Brain microvascular endothelial cell (primary cell): ENCODE measurements around the gene ANKRD63.

Experiments
- DNase-seq: peaks from one replicate; pipeline ENCODE4 v3.0.0-alpha.2; 2020
- H3K27ac ChIP-seq: fragments of 250-450 bp; sonication (Bioruptor Pico); 2 replicates; pipeline ENCODE4 v1.5.1; 2020; ENCODE audit warnings: mild to moderate bottlenecking, moderate library complexity
- H3K27me3 ChIP-seq: fragments of 250-450 bp; sonication (Bioruptor Pico); replicated peaks from 2 replicates; pipeline ENCODE4 v1.5.1; 2020; ENCODE audit warnings: mild to moderate bottlenecking
- H3K36me3 ChIP-seq: fragments of 250-450 bp; sonication (Bioruptor Pico); replicated peaks from 2 replicates; pipeline ENCODE4 v1.5.1; 2020; ENCODE audit warnings: mild to moderate bottlenecking
- H3K4me3 ChIP-seq: 2 replicates; pipeline ENCODE4 v1.5.1; 2011; ENCODE audit warnings: low read depth, mild to moderate bottlenecking, control low read depth, low read length, moderate library complexity
- in situ Hi-C: cut with HindIII; loops from 2 replicates; pipeline ENCODE4 v1.10.0; 2017; ENCODE audit warnings: low sequenced_read_pairs, low pct_ligation_motif_present
- TF ChIP-seq, protein P1 (sequence below): IDR thresholded peaks from 2 replicates; pipeline ENCODE4 v1.5.1; 2011; ENCODE audit warnings: low read depth, mild to moderate bottlenecking, moderate library complexity, low read length, control low read depth, inconsistent platforms; ENCODE audit errors: missing control alignments

Gene ANKRD63

DNA sequence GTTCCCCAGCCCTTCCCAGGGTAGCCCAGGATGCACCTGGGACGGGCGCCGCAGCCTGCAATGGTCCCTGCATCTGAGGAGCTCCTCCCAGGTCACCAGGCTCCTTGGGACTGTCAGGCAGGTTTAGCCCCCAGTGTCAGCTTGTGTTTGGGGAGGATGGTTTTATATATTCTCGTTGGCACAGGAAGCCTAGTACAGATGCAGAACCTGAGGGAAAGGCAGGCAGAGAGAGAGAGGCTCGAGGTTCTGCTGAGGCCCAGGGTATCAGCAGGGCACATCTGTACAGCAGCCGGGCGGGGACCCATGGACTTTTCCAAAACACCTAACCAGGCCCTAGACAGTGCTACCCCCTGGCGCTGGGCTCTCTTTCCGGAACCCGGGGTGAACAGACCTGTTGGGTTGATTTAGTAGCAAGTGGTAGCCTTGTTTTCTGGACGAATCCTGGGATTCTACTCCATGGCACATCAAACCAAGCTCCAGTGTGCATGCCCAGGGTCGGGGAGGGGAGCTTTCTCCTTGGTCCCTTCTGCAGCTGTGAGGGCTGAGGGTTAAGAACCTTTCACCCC is 35.4 kb downstream of the ANKRD63 start:
- TF ChIP-seq, protein P1, sequence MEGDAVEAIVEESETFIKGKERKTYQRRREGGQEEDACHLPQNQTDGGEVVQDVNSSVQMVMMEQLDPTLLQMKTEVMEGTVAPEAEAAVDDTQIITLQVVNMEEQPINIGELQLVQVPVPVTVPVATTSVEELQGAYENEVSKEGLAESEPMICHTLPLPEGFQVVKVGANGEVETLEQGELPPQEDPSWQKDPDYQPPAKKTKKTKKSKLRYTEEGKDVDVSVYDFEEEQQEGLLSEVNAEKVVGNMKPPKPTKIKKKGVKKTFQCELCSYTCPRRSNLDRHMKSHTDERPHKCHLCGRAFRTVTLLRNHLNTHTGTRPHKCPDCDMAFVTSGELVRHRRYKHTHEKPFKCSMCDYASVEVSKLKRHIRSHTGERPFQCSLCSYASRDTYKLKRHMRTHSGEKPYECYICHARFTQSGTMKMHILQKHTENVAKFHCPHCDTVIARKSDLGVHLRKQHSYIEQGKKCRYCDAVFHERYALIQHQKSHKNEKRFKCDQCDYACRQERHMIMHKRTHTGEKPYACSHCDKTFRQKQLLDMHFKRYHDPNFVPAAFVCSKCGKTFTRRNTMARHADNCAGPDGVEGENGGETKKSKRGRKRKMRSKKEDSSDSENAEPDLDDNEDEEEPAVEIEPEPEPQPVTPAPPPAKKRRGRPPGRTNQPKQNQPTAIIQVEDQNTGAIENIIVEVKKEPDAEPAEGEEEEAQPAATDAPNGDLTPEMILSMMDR = no peak
- Histone ChIP-seq H3K27ac (no peak overlapping the region), H3K27me3 (peaks cover 7% of the 10 kb centered on the region), H3K36me3 (no peaks in the 10 kb centered on the region), H3K4me3 (no peak overlapping the region)
- no peak for DNase-seq
- in situ Hi-C loops = no loop called here

DNA sequence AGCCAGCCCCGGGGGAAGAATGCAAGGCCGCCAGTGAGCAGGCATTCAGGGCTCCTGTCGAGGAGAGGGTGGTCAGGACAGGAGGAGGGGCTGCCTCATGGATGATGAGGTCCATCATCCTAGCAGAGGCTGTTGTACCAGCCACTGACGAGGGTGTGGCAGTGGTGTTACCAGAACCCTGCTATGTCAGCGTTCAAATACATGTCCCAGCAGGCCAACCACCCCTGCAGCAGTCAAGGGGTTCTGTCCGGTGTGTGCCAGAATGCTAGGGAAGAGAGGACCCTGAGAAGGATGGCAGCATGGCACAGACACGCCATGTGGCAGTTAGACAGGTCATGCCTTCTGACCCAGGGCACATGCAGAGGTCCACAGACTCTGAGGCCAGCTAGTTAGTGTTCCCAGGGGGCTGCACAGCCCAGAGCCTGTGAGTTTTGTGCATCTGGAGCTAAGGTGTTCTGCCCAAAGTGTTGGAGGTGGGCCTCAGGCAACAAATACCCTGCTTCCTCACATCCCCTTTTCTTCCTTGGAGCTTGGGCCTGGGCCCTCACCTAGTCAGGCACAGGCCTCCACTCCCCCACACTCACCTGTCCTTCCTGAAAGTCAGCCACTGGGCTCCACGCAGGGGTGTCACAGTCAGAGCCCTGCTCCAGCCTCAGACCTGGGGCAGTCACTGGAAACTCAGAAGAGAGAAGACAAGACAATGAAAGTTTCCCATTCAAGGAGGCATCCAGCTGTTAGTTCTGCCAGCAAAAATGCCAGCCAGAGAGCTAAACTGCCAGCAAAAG is 36.2 kb downstream of the ANKRD63 start:
- in situ Hi-C loops = no loop called here
- no peaks in the 10 kb centered on the region for H3K27me3 ChIP-seq
- DNase-seq = no peak

DNA sequence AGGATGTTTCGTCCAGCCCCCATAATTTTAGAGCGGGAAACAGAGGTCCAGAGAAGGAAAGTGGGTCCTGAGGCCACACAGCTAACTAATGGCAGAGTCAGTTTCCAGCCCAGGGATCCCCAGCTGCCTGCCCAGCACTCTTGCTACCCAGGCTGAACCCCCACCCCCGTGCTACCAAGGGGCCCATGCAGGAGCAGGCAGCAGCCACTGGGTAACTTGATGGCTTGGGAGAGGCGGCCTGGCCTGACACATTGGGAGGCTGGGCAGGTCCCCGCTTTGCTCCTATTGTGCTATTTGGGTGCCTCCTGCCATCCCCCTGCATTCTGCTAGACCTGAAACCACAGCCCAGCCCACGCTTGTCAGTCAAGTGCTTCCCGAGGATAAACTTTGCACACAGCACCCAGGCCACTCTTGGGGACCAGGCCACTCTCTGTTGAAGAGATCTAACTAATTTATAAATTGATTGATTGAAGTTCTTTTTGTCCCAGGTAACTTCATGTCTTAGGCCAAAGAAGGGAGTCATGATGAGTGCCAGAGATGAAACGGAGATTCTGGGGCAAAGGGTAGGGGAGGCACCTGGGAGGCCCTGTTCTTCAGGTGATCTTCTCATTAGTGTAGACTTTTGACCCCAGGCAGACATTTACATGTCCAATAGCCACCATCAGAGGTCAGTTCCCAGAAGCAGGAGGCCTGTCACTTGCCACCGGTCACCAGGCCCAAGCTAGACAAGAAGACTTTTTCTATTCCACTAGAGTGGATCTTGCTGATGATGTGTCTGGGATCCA is 37.0 kb downstream of the ANKRD63 start:
- DNase-seq = no peak
- in situ Hi-C loops = no loop called here
- Histone ChIP-seq H3K4me3 (no peak overlapping the region), H3K36me3 (no peaks in the 10 kb centered on the region), H3K27ac (no peak overlapping the region), H3K27me3 (no peaks in the 10 kb centered on the region)
- TF ChIP-seq, protein P1 = no peak

More for the DNA sequence above, 36.2 kb downstream of the ANKRD63 start:
- H3K4me3 ChIP-seq = no peak overlapping the region
- H3K27ac ChIP-seq = no peak overlapping the region
- no peaks in the 10 kb centered on the region for H3K36me3 ChIP-seq
- TF ChIP-seq, protein P1 = no peak

DNA sequence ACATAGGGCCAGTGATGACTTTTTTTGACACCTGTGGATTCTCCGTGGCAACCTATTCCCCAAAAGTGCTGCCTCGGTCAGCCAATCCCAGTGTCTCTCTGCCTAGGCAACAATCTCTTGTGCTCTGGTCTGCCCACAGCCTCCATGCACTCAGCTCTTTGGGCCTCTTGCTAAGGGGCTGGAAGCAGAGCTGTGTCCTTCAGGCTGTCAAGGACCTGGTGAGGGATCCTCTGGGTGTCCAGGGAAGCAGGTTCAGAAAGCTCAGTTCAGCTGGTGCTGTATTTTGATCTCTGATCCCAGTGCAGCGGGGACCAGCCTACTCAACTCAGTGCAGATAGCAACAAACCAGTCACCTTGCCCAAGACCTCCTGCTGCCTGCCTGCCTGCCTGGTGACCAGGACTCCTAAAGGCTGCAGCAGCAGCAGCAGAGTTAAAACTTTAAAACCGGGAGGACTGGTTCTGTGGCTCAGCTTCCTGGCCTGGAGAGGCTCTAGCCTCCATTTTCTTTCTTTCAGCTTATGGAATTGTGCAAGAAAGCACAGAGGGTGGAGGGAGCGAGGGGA is 37.8 kb downstream of the ANKRD63 start:
- in situ Hi-C loops = no loop called here

DNA sequence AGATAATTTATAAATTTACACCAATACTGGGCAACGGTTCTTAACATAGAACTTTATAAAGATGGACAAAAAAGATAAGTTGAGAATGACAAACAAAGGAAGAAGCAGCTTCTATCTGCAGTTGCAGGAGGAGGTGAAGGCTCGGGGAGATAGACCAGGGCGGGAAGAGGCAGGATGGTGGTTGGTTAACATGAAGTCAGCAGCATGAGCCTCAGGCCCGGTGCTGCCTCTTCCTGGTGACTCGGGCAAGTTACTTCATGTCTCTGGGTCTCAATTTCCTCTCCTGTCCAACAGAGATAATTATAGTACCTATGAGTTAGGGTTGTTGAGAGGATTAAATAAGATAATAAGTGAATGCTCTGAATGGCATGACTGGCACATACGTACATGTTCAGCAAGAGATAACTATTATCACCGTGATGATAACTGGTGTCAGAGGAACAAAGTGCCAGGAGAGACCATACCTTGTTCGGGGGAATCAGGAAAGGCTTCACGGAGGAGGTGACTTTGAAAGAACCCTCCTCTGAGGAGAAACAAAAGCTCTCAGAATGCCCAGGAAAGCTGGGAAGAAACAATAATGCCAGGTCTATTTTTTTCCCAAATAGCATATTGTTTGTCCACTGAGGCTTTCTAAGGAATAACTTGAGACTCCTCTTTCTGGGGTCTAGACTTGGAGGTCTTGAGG is 39.6 kb downstream of the ANKRD63 start:
- Histone ChIP-seq H3K36me3 (no peaks in the 10 kb centered on the region), H3K27me3 (no peaks in the 10 kb centered on the region), H3K4me3 (no peak overlapping the region), H3K27ac (no peak overlapping the region)
- no peak for DNase-seq
- in situ Hi-C loops = no loop called here
- TF ChIP-seq, protein P1 = no peak

More for the DNA sequence above, 37.8 kb downstream of the ANKRD63 start:
- TF ChIP-seq, protein P1 = no peak
- Histone ChIP-seq H3K27ac (no peak overlapping the region), H3K27me3 (no peaks in the 10 kb centered on the region), H3K4me3 (no peak overlapping the region), H3K36me3 (no peaks in the 10 kb centered on the region)
- DNase-seq = no peak
